Mononuclear cell (primary cell): ENCODE measurements around the gene RNASE1. TPM values are rescaled to one million over a fixed set of nuclear protein-coding genes. Genes with fewer than 3 reads are reported as not detected.
"Not testable (repeated sequence)": the region's sequence is repeated elsewhere in the genome, so short reads cannot be mapped to it uniquely, and the experiment has no call there.

Experiments used
- H3K27me3 ChIP-seq: 2 replicates; pipeline ENCODE4 v1.6.0; 2011; ENCODE audit warnings: low read length, control low read depth; ENCODE audit not compliant: insufficient read depth
- H3K4me1 ChIP-seq: 2 replicates; pipeline ENCODE4 v1.5.1; 2011; ENCODE audit warnings: mild to moderate bottlenecking, low read length, control low read depth; ENCODE audit not compliant: insufficient read depth
- H3K4me3 ChIP-seq: 2 replicates; pipeline ENCODE4 v1.5.1; 2011; ENCODE audit warnings: mild to moderate bottlenecking, low read length, moderate library complexity
- H3K9me3 ChIP-seq: 2 replicates; pipeline ENCODE4 v1.5.1; 2011; ENCODE audit warnings: low read depth, mild to moderate bottlenecking, control low read depth, low read length
- total RNA-seq: library from RNA; depleted of rRNA; stranded (reverse); fragments of >200 nt; gene quantifications from one replicate; pipeline ENCODE4 v1.2.3, GENCODE V29; 2012

The RNASE1 gene
- total RNA-seq = not detected

GRCh38 chr14:20802341-20803084, at the start of gene RNASE1:
Gene RNASE1, minus strand, starts transcription at chr14:20802844. Its CDS starts 776 bp downstream, at chr14:20802068.
- H3K27me3 ChIP-seq = no peaks in the 10 kb centered on the region
- H3K4me3 ChIP-seq = no peak within 1 kb of the TSS
- H3K9me3 ChIP-seq = no peaks in the 10 kb centered on the region
- H3K4me1 ChIP-seq = peaks cover 57% of the 10 kb centered on the region

- H3K9me3 ChIP-seq = no peaks in the 10 kb centered on the region
- no peaks in the 10 kb centered on the region for H3K27me3 ChIP-seq
- peaks cover 23% of the 10 kb centered on the region for H3K4me1 ChIP-seq
- no peak overlapping the region for H3K4me3 ChIP-seq
Measured at GRCh38 chr14:20848955-20849570, 46.4 kb upstream of the RNASE1 start.

DNA sequence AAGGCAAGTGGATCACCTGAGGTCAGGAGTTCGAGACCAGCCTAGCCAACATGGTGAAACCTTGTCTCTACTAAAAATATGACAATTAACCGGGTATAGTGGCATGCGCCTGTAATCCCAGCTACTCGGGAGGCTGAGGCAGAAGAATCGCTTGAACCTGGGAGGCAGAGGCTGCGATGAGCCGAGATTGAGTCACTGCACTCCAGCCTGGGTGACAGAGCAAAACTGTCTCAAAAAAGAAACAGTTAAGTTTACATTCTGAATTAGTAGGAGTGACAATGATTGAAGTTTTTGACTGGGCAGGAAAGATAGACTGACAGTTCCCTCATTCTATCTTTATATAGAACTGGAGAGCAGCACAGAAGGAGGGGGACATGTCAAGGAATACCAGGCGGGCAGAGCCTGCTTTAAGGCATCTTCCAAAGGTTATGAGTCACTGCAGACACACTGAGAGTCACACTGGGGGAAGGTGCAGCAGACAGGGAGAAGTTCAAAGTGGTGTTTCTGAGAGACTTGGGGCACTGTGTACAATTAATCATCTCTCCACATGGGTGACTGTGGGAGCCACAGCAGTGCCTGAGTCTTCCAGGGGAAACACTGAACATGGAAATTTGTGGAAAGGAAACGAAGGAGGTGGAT, 45.8 kb upstream of the RNASE1 start:
- H3K4me1 ChIP-seq = peaks cover 23% of the 10 kb centered on the region
- no peak overlapping the region for H3K4me3 ChIP-seq
- H3K27me3 ChIP-seq = no peaks in the 10 kb centered on the region
- no peaks in the 10 kb centered on the region for H3K9me3 ChIP-seq

GRCh38 chr14:20846560-20846959, 43.9 kb upstream of the RNASE1 start:
- Histone ChIP-seq H3K4me3 (no peak overlapping the region), H3K4me1 (peaks cover 23% of the 10 kb centered on the region), H3K9me3 (no peaks in the 10 kb centered on the region), H3K27me3 (no peaks in the 10 kb centered on the region)

DNA sequence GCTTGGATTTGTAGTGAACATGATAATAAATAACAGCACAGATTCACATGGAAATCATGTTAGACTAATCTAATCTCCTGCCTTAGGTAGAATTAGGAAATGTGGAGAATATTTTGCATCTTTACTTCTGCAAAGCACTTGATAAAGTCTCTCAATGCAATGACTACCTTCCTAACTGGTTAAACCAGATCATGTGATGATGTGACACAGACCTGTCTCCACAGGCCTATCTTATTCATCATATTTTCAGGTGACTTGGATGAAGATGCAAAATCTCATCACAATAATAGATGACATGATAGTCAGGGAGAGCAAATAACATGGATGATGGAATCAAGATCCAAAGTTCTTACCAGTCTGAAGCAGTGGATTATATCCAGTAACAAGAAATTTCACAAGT, 38.5 kb upstream of the RNASE1 start:
- Histone ChIP-seq H3K9me3 (no peaks in the 10 kb centered on the region), H3K4me1 (peaks cover 2% of the 10 kb centered on the region), H3K4me3 (no peak overlapping the region), H3K27me3 (no peaks in the 10 kb centered on the region)

GRCh38 chr14:20837831-20838230, 35.2 kb upstream of the RNASE1 start:
- H3K4me1 ChIP-seq = no peaks in the 10 kb centered on the region
- no peaks in the 10 kb centered on the region for H3K27me3 ChIP-seq
- no peak overlapping the region for H3K4me3 ChIP-seq

DNA sequence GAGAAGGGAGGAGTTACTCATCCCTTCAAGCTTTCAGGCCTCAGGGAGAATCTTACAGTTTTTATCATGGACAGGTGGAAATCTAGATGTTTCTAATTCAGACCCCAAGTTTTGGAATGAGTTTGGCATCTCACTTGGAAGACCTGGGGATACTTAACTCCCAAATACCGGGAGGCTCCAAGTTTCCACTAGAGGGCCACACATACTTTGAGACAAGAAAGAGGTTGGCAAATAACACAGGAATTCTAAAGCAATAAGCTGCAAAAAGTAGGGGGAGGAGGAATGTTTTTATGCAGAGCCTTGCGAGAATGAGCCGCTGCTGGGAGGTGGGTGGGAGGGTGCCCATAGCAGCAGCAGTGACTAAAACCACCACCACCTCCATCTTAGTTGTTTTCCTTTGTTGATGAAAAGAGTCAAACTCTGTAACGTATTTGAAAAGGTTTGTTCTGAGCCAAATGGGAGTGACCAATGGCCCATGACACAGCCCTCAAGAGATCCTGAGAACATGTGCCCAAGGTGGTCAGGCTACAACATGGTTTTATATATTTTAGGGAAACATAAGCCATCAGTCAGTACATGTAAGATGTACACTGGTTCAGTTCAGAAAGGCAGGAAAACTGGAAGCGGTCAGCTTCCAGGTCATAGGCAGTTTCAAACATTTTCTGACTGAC, 34.2 kb upstream of the RNASE1 start:
- Histone ChIP-seq H3K4me3 (no peak overlapping the region), H3K27me3 (no peaks in the 10 kb centered on the region), H3K9me3 (no peaks in the 10 kb centered on the region), H3K4me1 (no peaks in the 10 kb centered on the region)

More at GRCh38 chr14:20837831-20838230, 35.2 kb upstream of the RNASE1 start:
- no peaks in the 10 kb centered on the region for H3K9me3 ChIP-seq

GRCh38 chr14:20834899-20835298, 32.3 kb upstream of the RNASE1 start:
- Histone ChIP-seq H3K4me3 (no peak overlapping the region), H3K9me3 (no peaks in the 10 kb centered on the region), H3K4me1 (no peaks in the 10 kb centered on the region), H3K27me3 (no peaks in the 10 kb centered on the region)

DNA sequence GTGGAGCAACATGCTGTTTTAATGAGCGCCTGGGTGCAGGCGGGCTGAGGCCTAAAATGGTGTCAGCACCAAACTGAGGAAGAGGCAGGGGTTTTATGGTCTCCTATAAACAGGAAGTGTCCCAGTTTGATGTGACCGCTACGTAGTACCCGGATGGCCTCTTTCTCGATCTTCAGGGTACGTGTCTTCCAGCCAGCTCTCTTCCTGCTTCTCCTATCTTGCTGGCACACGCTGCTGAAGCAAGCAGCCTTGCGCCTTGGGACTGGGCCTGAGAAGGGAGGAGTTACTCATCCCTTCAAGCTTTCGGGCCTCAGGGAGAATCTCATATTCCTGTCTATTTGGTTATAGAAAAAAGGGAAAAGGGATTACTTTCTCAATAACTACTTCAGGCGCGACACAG, 28.2 kb upstream of the RNASE1 start:
- H3K4me1 ChIP-seq = peaks cover 16% of the 10 kb centered on the region
- H3K9me3 ChIP-seq = no peaks in the 10 kb centered on the region
- no peaks in the 10 kb centered on the region for H3K27me3 ChIP-seq
- H3K4me3 ChIP-seq = no peak overlapping the region

GRCh38 chr14:20828024-20828694, 25.5 kb upstream of the RNASE1 start:
- not testable (repeated sequence) for H3K4me3 ChIP-seq, H3K9me3 ChIP-seq, H3K27me3 ChIP-seq
- peaks cover 16% of the 10 kb centered on the region for H3K4me1 ChIP-seq

GRCh38 chr14:20827326-20827725, 24.7 kb upstream of the RNASE1 start:
- H3K4me1 ChIP-seq = peaks cover 18% of the 10 kb centered on the region
- H3K27me3 ChIP-seq = no peaks in the 10 kb centered on the region
- H3K9me3 ChIP-seq = no peaks in the 10 kb centered on the region
- H3K4me3 ChIP-seq = no peak overlapping the region

DNA sequence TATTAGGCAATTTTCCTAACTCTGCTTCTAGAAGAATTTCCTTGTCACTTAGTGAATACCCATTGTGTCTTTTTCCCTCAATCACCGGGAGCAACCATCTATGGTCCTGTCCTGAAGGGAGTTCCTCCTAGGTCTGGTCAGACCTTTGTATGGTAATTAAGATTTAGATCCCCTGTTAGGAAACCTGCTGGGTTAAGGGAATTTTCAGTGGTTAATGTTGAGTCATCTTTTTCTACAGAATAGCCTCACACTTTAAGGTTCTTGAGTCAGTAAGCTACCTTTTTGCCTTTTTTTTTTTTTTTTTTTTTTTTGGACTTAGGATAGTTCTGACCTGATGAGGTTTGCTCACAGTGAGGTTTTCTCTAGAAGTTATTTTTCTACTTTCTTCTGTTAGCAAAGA, 24.0 kb upstream of the RNASE1 start:
- not testable (repeated sequence) for H3K27me3 ChIP-seq, H3K4me3 ChIP-seq, H3K9me3 ChIP-seq
- H3K4me1 ChIP-seq = peaks cover 25% of the 10 kb centered on the region

DNA sequence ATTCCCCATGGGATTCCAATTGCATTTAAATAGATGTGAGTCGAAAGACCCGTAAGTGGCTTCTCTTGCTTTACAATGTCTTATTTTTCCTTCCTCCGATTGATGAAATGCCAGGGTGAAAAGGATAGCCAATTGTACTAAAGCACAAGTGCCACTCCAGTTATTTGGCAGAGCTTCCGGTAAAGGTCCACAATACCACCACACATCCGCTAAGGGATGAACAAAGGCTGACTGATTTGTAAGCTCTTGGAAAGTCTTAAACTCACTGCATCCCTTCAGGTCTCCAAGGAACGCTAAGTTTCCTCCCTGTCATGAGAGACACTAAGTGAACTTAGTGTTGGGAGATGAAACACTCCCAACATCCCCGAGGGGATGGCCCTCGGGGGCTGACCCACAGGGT, 21.2 kb upstream of the RNASE1 start:
- Histone ChIP-seq H3K4me3 (no peak overlapping the region), H3K4me1 (peaks cover 30% of the 10 kb centered on the region), H3K9me3 (no peaks in the 10 kb centered on the region), H3K27me3 (no peaks in the 10 kb centered on the region)

GRCh38 chr14:20821521-20822108, 19.0 kb upstream of the RNASE1 start:
- not testable (repeated sequence) for H3K9me3 ChIP-seq, H3K27me3 ChIP-seq, H3K4me3 ChIP-seq
- peaks cover 31% of the 10 kb centered on the region for H3K4me1 ChIP-seq
